Retina (tissue), 1 donor: Measurements from ENCODE around the gene DDX20.
A peak's percentile ranks its signal among the peaks of the same experiment; 100 is the strongest.

Experiments
- DNase-seq: peaks from one replicate; pipeline ENCODE4 v3.0.0-alpha.2; 2016

Gene DDX20

DNA sequence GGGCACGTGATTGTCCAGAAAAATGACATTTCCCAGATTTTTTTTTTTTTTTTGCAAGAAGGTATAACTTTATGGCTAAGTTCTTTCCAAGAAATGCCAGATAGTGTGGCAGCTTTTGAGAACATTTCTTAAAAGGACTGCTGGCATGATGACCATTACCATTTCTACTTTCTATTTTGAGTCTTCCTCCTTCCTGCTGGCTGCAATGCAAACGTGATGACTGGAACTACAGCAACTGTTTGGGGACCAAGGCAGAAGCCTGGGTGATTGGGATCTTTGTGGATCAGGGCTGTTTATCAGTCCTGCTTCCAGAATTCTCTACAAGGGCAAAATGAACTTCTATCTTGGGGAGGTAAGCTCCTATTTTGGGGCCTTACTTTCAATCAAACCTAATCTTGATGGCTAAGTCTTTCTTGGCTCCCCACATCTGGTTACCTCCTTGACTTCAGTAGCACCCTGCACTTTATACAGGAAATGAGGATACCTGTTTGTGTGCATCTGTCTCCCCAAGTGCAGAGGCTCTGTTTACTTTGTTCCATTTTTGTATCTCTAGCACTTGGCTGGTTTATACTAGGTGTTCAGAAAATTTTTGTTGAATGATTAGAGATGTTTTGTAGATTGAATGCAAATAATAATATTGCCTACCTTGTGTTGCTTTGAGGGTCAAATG is 3.7 kb upstream of the DDX20 start:
- no peak for DNase-seq

GRCh38 chr1:111754984-111755330 is 744 bp upstream of the DDX20 start:
- no peak for DNase-seq

GRCh38 chr1:111756124-111756513 is 418 bp downstream of the DDX20 start:
- no peak for DNase-seq

GRCh38 chr1:111758373-111758772 is 2.7 kb downstream of the DDX20 start:
- no peak for DNase-seq

DNA sequence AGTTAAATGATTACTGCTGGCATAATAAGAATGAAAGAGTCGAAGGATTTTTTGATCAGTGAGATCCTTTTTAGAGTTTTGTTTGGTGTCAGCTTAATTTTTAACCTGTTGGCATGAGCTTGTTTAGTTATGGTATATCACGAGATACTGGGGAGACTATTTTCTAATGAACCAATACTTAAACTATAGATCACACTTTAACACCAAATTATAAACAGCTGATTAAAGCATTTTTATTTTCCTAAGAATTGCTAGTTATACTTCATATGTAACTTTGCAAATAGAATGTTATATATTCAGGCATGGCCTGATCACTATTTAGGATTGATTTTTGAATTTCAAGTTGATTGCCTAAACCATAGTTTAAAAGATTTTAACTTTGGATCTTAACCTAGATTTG is 6.0 kb downstream of the DDX20 start:
- no peak for DNase-seq

DNA sequence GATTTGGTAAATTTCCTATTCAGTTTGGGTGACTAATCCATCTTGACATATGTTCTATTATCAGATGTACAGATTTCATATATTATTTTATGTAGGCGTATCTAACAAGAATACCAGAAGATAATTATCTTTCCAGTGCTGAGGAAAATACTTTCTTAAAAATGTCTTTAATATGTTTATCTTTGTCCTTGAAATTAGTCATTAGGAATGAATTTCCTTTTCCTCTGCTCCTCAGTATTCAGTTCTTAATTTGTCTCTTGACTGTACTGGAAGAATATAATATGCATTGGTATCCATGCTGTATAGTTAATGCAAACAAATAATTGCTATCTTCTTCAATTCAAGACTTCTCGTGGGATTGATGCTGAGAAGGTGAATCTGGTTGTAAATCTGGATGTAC is 6.6 kb downstream of the DDX20 start:
- no peak for DNase-seq

DNA sequence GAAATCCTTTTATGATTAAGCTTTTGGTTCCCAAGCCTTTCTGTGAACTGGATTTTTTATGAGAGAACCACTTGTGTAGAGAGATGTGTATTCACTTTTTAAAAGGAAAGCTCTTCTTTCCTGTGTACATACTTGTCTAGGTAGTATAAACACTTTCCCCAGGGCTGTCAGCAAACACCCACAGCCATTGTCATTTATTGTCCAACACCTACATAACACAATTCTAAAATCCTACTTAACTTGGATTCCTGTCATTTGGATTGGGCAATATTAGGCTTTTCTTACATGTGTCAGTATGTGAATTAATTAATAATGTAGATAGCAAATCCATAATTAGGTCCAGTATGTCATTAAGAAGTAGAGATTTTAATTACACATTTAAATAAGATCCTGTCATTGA is 12.3 kb downstream of the DDX20 start:
- DNase-seq = no peak

DNA sequence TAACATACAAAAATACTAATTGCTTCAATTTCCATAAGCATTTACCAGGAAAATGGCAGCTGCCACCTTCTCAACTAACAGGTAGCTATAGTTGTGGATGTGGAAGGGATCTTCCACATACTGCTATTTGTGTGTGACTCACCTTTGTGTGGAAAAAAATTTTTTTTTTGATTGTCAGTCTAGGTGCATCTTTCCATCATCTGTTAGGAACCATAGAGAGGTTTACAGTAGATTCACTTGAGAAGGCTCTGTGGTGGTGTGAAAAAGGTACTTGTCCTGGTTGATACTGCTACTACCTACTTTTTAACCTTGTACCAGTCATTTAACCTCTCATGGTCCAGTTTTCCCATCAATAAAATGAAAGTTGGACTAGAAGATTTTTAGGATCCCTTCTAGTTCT is 12.9 kb downstream of the DDX20 start:
- DNase-seq = no peak

DNA sequence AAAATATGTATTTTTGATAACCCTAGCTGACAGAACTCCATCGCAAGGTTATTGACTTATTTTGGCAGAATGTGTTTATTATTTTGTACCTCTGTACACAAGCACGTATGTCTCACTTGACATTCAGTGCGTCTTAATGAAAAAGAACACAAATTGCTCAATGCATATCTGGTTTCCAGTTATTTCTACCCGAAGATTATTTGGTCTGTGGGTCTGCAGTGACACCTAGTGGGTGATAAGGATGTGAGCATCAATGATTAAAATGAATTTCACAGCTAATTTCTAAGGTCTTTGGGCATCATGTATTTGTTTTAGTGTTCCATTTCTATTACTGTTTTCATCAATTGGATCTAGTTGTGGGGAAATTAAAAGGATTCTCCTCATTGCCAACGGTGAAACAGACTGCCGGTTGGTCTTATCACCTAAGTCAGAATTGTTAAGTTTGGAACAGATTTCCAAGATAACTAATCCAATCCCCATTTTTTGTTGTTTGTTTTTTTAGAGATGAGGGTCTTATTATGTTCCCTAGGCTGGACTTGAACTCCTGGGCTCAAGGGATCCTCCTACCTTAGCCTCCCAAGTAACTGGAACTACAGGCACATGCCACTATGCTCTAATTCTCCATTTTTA is 13.9 kb downstream of the DDX20 start:
- peak; percentile 28 for DNase-seq

GRCh38 chr1:111770916-111771315 is 15.2 kb downstream of the DDX20 start:
- no peak for DNase-seq

DNA sequence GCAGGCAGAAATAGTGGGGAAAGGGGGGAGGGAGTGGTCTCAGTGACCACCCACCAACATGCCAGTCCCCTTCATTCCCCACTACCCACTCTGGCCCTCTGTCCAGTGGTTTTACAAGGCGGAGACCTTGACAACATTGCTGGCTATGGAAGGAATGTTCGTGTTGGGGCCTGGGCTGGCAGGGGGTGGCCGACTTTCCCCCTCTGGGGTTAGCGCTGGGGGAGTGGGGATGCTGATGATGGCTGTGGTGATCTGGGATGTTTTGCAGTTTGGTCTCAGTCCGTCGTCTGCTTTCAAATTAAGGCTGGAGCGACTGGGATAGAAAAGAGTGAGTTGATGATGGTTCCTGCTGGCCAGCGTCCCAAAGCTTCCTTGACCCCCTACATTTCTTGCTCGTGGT is 20.3 kb downstream of the DDX20 start:
- no peak for DNase-seq

- no peak for DNase-seq
Measured at GRCh38 chr1:111776391-111776790, 20.7 kb downstream of the DDX20 start.

DNA sequence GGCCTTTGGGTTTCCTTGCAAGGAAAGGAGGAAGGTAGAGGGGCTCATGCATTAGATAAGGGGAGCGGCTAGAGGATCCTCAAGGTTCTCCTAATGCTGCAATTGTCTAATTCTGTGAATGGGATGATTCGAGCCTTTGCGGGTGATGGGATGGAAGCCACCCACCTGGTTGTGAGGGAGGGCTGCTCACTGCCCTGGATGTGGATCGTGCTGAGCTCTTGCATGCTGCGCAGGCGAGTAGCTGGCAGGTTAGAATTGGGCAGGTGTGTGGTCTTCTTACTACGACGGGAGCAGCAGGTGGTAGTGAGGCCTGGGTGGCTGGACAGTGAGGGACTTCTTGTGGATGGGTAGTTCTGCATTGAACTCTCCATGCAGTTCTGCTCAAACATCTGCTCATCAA is 21.2 kb downstream of the DDX20 start:
- no peak for DNase-seq

- no peak for DNase-seq
Measured at GRCh38 chr1:111777301-111777700, 21.6 kb downstream of the DDX20 start.

DNA sequence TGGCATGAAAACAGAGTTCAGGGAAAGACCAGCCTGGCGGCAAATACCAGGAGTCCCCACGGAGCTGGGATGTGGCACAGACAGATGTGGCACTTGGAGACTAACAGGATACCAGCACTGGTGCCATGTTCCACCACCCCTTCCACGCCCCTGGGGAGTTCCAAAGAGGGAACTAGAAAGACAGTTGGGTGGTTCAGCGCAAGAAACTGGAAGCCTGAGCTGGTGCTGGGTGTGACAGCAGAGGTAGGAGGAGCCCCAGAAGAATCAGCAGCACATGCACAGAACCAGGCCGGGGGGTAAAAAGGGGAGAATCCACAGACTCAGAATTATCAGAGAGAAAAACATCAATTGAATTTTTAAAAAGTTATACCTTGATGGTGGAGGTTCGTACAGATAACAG is 22.4 kb downstream of the DDX20 start:
- no peak for DNase-seq

DNA sequence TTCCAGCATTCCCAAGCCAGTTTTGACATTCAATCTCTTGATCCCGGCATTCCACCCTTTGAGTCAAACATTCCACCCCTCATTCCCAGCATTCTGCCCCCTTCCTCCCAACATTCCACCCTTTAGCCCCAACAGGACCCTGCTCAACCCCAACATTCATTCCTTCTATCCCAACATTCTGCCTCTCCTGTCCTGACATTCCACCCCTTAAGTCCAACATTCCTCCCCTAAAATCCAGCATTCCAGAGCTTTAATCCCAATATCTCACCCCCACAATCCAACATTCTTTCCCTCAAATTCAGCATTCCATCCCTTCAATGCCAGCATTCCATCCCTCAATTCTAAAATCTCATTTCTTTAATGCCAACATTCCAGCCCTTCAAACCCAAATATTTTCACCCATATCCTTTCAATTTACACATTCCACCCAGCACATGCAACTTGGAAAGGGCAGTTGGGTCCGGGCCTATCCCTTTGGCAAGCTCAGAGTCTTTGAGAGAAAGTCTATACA is 22.9 kb downstream of the DDX20 start:
- no peak for DNase-seq

GRCh38 chr1:111779546-111779945 is 23.8 kb downstream of the DDX20 start:
- no peak for DNase-seq

- no peak for DNase-seq
Measured at GRCh38 chr1:111784273-111784901, 28.7 kb downstream of the DDX20 start.

DNA sequence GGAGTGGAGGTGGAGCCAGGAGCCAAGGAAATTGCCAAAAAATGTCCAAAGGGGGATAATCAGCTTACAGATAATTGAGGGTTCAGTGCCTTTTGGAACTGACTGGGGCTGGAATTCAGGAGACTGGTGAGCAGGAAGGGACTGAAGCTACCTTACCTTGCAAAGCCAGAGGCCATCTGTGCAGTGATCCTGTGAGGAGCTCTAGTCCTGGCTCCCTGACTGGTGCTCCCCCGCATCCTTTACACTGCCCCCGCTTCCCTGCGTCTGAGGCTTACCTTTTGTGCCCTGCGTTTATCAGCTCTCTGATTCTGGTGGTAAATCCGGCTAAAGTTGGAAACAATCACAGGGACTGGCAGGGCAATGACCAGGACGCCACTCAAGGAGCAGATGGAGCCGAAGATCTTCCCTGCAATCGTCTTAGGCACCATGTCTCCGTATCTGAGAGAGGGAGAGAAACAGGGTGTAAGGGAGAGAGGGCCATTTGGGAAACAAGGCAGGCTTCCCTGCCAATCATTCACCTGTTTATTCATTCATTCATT is 31.0 kb downstream of the DDX20 start:
- DNase-seq = no peak

DNA sequence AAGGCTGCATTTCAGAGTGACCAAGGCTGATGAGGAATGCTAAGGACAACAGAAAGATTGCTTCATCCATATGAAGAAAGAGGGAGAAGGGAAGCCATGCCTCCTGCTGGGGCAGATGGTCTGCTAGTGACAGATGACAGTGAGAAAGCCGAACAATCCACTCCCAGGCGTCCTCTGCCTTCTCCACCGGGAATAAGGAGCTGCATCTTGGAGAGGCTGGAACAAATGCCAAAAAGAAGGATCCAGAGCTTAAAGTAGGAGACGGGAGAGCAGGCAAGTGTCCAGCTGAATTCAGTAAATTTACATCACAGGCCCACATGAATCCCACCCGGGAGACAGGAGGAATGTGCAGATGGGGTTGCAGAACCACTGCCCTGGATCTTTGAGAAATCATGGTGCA is 33.4 kb downstream of the DDX20 start:
- DNase-seq = peak; percentile 38

- DNase-seq = no peak
Measured at GRCh38 chr1:111789666-111790316, 34.1 kb downstream of the DDX20 start.

GRCh38 chr1:111791776-111792175 is 36.1 kb downstream of the DDX20 start:
- no peak for DNase-seq

- DNase-seq = no peak
Measured at GRCh38 chr1:111792249-111792648, 36.5 kb downstream of the DDX20 start.

DNA sequence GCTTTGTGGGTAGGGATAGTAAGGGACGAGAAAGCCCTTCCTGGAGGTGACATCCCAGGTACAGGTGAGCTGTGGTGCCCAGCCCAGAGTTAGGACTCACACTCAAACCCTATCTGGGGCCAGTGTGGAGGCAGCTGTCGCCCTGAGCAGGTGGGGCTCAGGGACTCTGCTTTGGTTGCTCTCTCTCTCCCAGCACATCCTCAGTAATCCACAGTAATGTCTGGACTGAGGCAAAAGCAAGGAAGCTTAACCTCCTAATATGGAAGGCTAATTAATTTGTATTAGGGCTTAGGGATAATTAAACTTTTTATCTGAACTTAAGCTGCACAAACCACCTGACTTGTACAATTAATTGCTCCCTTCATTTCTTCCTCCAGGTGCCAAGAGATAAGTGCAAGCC is 38.2 kb downstream of the DDX20 start:
- DNase-seq = no peak
